OCI-LY7 (cell line): ENCODE measurements around the gene HNRNPH2. TPM values are rescaled to one million over a fixed set of nuclear protein-coding genes. Genes with fewer than 3 reads are reported as not detected.

Experiments used
- BruUV-seq: library from RNA; stranded (reverse); fragments of 400-500 nt; replicated peaks from 2 replicates; lab custom pipeline; 2021; lab: Mats Ljungman, UMichigan
- CTCF ChIA-PET: fragments of 300-600 bp; sonication (Branson Sonifier 250); formaldehyde crosslinking; loops from one replicate; lab custom pipeline; 2022; ENCODE audit warnings: antibody characterized with exemption; ENCODE audit not compliant: unreplicated experiment; lab: Charles Lee
- POLR2A ChIA-PET: fragments of 300-600 bp; sonication (Branson Sonifier 250); formaldehyde crosslinking; loops from one replicate; lab custom pipeline; 2022; ENCODE audit warnings: antibody characterized with exemption; lab: Charles Lee
- DNase-seq: peaks from one replicate; pipeline ENCODE4 v3.0.0-alpha.2; 2015; ENCODE audit warnings: low spot score
- H2AFZ ChIP-seq: fragments of 200-600 bp; sonication (generic), shearing (Covaris generic); 2 replicates; pipeline ENCODE4 v1.6.1; 2014; ENCODE audit warnings: mild to moderate bottlenecking, antibody characterized with exemption, low read length, moderate library complexity
- H3K27ac ChIP-seq: fragments of 200-600 bp; sonication (generic); 2 replicates; pipeline ENCODE4 v1.5.1; 2014; ENCODE audit warnings: mixed run types, low read depth, mild to moderate bottlenecking, moderate library complexity, low read length, inconsistent platforms; ENCODE audit not compliant: poor library complexity, severe bottlenecking
- H3K36me3 ChIP-seq: fragments of 200-600 bp; sonication (generic); 2 replicates; pipeline ENCODE4 v1.6.1; 2014; ENCODE audit warnings: mild to moderate bottlenecking, antibody characterized with exemption, low read length, moderate library complexity, mixed read lengths; ENCODE audit not compliant: insufficient read depth
- H3K4me1 ChIP-seq: fragments of 200-600 bp; sonication (generic); 2 replicates; pipeline ENCODE4 v1.5.1; 2014; ENCODE audit warnings: mild to moderate bottlenecking, low read length; ENCODE audit not compliant: insufficient read depth, poor library complexity, severe bottlenecking
- H3K4me2 ChIP-seq: fragments of 200-600 bp; sonication (generic); 2 replicates; pipeline ENCODE4 v1.6.1; 2014; ENCODE audit warnings: mild to moderate bottlenecking, low read length
- H3K4me3 ChIP-seq: fragments of 200-600 bp; sonication (generic); 2 replicates; pipeline ENCODE4 v1.5.1; 2014; ENCODE audit warnings: mild to moderate bottlenecking, low read depth, low read length; ENCODE audit not compliant: poor library complexity, severe bottlenecking
- H3K79me2 ChIP-seq: fragments of 200-600 bp; sonication (generic); 2 replicates; pipeline ENCODE4 v1.6.1; 2016; ENCODE audit warnings: low read depth, mild to moderate bottlenecking, low read length, moderate library complexity, mixed read lengths; ENCODE audit not compliant: insufficient read depth
- H3K9me2 ChIP-seq: fragments of 200-600 bp; sonication (generic); 2 replicates; pipeline ENCODE4 v1.6.1; 2016; ENCODE audit warnings: mild to moderate bottlenecking, low read length, mixed read lengths; ENCODE audit not compliant: insufficient read depth
- H3K9me3 ChIP-seq: fragments of 200-600 bp; sonication (generic); 2 replicates; pipeline ENCODE4 v1.6.1; 2014; ENCODE audit warnings: mild to moderate bottlenecking, mixed run types, low read length, mixed read lengths
- H4K20me1 ChIP-seq: fragments of 200-600 bp; sonication (generic); 2 replicates; pipeline ENCODE4 v1.6.1; 2014; ENCODE audit warnings: mild to moderate bottlenecking, antibody characterized with exemption, low read length, moderate library complexity, mixed read lengths; ENCODE audit not compliant: insufficient read depth
- EZH2phosphoT487 ChIP-seq: fragments of 200-600 bp; sonication (generic); IDR thresholded peaks from 2 replicates; pipeline ENCODE4 v1.6.1; 2018; ENCODE audit warnings: low read depth, borderline replicate concordance, mild to moderate bottlenecking, mixed run types, antibody characterized with exemption, low read length, moderate library complexity, mixed read lengths
- intact Hi-C: fragments of 100-400 bp; cut with micrococcal nuclease; formaldehyde crosslinking; loops from one replicate; pipeline ENCODE4 v1.10.0; 2022; ENCODE audit not compliant: unreplicated experiment
- total RNA-seq, 2 experiments: library from RNA; depleted of rRNA in 1 of 2; stranded (reverse); fragments of >200 nt in 1 of 2; shearing (Covaris generic) in 1 of 2; gene quantifications; 2 replicates each; pipeline ENCODE4 v1.2.3, GENCODE V29; 2014 to 2022
- TF ChIP-seq, protein P1 (sequence below): fragments of 200-600 bp; sonication (generic); conservative IDR thresholded peaks from 2 replicates; pipeline ENCODE4 v1.5.1; 2014; ENCODE audit warnings: mild to moderate bottlenecking, antibody characterized with exemption, low read length, moderate library complexity, mixed read lengths

The HNRNPH2 gene
- total RNA-seq, 2 experiments from 2014 or later, result 23.5 to 38.1 TPM

DNA sequence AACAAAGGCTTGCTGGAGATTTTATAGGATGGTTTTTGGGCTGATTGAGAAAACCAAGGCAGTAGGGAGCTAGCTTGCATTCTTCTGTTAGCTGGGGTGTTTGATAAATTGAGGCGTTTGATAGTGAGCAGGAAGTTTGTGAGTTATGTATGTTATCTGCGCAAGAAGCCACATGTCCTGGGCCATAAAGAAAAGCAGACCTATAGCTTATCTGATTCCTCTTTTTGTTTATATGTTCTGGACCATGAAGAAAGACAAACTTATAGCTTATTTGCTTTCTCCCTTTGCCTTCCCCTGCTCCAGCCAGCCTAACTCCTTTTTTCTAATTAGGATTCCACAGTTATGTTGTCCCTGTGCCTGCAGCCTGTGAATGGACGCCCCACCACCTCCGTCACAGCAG, 9.2 kb downstream of the HNRNPH2 start:
- Histone ChIP-seq H3K9me2 (no peaks in the 10 kb centered on the region), H3K4me2 (no peak overlapping the region), H2AFZ (no peak overlapping the region), H4K20me1 (no peaks in the 10 kb centered on the region), H3K79me2 (peaks cover 13% of the 10 kb centered on the region; the same call in 1 of the 2 replicates), H3K4me3 (no peak overlapping the region), H3K9me3 (no peaks in the 10 kb centered on the region), H3K36me3 (peaks cover 16% of the 10 kb centered on the region), H3K27ac (no peak overlapping the region), H3K4me1 (peaks cover 12% of the 10 kb centered on the region)
- DNase-seq, result no peak
- BruUV-seq, result no TSS peak
- ChIA-PET CTCF (no interaction called here), POLR2A (no interaction called here)
- intact Hi-C loops, result loop anchor here (5.0 kb wide), 1 partner anchor 175 kb away; no protein-coding TSS in a partner anchor
- no peak for TF ChIP-seq EZH2phosphoT487
- TF ChIP-seq, protein P1, sequence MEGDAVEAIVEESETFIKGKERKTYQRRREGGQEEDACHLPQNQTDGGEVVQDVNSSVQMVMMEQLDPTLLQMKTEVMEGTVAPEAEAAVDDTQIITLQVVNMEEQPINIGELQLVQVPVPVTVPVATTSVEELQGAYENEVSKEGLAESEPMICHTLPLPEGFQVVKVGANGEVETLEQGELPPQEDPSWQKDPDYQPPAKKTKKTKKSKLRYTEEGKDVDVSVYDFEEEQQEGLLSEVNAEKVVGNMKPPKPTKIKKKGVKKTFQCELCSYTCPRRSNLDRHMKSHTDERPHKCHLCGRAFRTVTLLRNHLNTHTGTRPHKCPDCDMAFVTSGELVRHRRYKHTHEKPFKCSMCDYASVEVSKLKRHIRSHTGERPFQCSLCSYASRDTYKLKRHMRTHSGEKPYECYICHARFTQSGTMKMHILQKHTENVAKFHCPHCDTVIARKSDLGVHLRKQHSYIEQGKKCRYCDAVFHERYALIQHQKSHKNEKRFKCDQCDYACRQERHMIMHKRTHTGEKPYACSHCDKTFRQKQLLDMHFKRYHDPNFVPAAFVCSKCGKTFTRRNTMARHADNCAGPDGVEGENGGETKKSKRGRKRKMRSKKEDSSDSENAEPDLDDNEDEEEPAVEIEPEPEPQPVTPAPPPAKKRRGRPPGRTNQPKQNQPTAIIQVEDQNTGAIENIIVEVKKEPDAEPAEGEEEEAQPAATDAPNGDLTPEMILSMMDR, result no peak

DNA sequence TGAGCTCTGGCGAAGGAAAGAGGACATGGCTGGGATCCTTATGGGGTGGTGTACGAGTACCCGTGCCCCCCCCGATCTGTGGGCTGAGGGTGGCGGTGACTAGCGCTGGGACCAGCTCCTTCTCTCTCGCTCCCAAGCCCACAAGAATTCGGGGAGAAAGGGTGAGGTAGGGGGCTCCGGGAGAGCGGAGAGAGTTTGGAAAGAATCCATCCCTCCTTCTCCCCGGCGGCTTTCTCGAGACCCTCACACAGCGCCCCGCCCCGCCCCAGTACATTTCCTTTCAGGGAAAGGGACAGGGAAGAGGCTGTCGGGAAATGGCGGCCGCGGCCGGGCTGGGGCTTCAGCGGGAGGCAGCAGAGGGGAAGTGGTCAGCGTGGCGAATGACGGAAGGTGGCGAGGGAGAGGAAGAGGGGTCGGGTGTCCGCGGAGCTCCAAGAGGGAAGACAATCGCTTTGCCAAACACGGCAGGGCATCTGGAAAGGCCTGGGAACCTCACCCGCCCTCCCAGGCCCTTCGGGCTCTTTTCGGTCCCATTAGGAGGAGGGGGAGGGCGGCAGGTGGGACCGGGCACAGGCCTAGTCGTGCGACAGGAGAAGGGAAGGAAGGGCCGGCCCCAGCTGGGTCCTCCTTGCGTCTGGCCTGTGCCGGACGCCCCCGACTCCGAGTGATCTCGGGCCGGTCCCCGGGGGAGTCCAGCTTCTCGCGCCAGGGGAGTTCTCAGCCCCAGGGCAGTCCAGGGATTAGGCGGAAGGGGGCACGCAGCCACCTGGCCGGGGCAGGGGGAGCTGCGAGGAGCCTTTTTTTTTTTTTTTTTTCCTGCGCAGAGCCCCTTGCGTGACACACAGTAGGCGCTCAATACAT, 10.2 kb downstream of the HNRNPH2 start:
- no peak overlapping the region for H3K27ac ChIP-seq
- no peak overlapping the region for H3K4me3 ChIP-seq
- TF ChIP-seq EZH2phosphoT487, result no peak
- TF ChIP-seq, protein P1, result no peak
- DNase-seq, result no peak
- peaks cover 6% of the 10 kb centered on the region; the same call in 1 of the 2 replicates for H3K79me2 ChIP-seq
- no TSS peak for BruUV-seq
- no peaks in the 10 kb centered on the region for H3K9me3 ChIP-seq
- CTCF ChIA-PET, result no interaction called here
- H2AFZ ChIP-seq, result no peak overlapping the region
- no peak overlapping the region for H3K4me2 ChIP-seq
- peaks cover 5% of the 10 kb centered on the region; the same call in 1 of the 2 replicates for H3K36me3 ChIP-seq
- H3K4me1 ChIP-seq, result peaks cover 12% of the 10 kb centered on the region
- intact Hi-C loops, result loop anchor here (5.0 kb wide), 1 partner anchor 174 kb away; no protein-coding TSS in a partner anchor
- POLR2A ChIA-PET, result no interaction called here
- no peaks in the 10 kb centered on the region for H4K20me1 ChIP-seq
- no peaks in the 10 kb centered on the region for H3K9me2 ChIP-seq

DNA sequence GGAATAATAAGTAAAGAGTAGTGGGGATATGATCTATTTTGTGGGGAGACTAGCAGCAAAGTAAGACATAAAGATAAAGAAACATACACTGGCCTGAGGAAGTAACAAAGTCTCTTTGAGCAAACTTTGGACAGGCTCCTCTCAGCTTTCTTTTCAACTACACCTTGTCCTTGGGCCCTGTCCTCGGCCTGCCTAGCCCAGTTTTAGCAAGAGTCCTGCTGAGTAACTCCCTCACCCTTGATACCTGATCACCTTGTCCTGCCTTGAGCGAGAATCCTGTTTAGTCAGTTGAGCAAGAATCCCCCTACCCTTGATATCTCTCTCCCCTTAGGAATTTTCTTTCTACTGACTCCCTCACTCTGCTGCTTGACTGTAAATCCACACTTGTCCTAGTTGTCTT, 11.5 kb downstream of the HNRNPH2 start:
- peaks cover 3% of the 10 kb centered on the region; the same call in 1 of the 2 replicates for H3K79me2 ChIP-seq
- no peak overlapping the region for H3K27ac ChIP-seq
- H3K4me3 ChIP-seq, result no peak overlapping the region
- TF ChIP-seq, protein P1, result no peak
- no peak for TF ChIP-seq EZH2phosphoT487
- H3K36me3 ChIP-seq, result no peaks in the 10 kb centered on the region
- peaks cover 12% of the 10 kb centered on the region for H3K4me1 ChIP-seq
- BruUV-seq, result no TSS peak
- H3K9me3 ChIP-seq, result no peaks in the 10 kb centered on the region
- no peak for DNase-seq
- H3K9me2 ChIP-seq, result no peaks in the 10 kb centered on the region
- H4K20me1 ChIP-seq, result no peaks in the 10 kb centered on the region
- ChIA-PET CTCF (no interaction called here), POLR2A (no interaction called here)
- intact Hi-C loops, result loop anchor here (5.0 kb wide), 1 partner anchor 173 kb away; no protein-coding TSS in a partner anchor
- H2AFZ ChIP-seq, result no peak overlapping the region
- H3K4me2 ChIP-seq, result no peak overlapping the region
